Trophoblast cell (in vitro differentiated cells and primary cell): ENCODE measurements around the gene OSBPL3.

ENCODE experiments used
- DNase-seq, 2 donors: peaks; one replicate each; pipeline ENCODE4 v3.0.0-alpha.2; 2016
- H2AFZ ChIP-seq: 2 replicates; pipeline ENCODE4 v1.6.1; 2013; ENCODE audit warnings: low read length, moderate library complexity, mild to moderate bottlenecking; ENCODE audit not compliant: insufficient read depth, poor library complexity
- H2AK5ac ChIP-seq: 2 replicates; pipeline ENCODE4 v1.6.1; 2013; ENCODE audit warnings: mild to moderate bottlenecking, low read length
- H2BK120ac ChIP-seq: 2 replicates; pipeline ENCODE4 v1.6.1; 2013; ENCODE audit warnings: low read length, mild to moderate bottlenecking, moderate library complexity; ENCODE audit not compliant: insufficient read depth, poor library complexity
- H2BK12ac ChIP-seq: 2 replicates; pipeline ENCODE4 v1.6.1; 2013; ENCODE audit warnings: mild to moderate bottlenecking, low read length, moderate library complexity
- H2BK5ac ChIP-seq: 2 replicates; pipeline ENCODE4 v1.6.1; 2013; ENCODE audit warnings: low read length, low read depth, moderate library complexity, mild to moderate bottlenecking; ENCODE audit not compliant: poor library complexity
- H3K14ac ChIP-seq: 2 replicates; pipeline ENCODE4 v1.6.1; 2013; ENCODE audit warnings: mild to moderate bottlenecking, low read length
- H3K18ac ChIP-seq: 2 replicates; pipeline ENCODE4 v1.6.1; 2013; ENCODE audit warnings: mild to moderate bottlenecking, low read length
- H3K23ac ChIP-seq: 2 replicates; pipeline ENCODE4 v1.6.1; 2013; ENCODE audit warnings: low read length
- H3K27ac ChIP-seq: 2 replicates; pipeline ENCODE4 v1.5.1; 2013; ENCODE audit warnings: low read depth, mild to moderate bottlenecking, inconsistent platforms, low read length, moderate library complexity
- H3K27me3 ChIP-seq: 2 replicates; pipeline ENCODE4 v1.6.1; 2013; ENCODE audit warnings: inconsistent platforms, mild to moderate bottlenecking, low read length, moderate library complexity; ENCODE audit not compliant: insufficient read depth
- H3K36me3 ChIP-seq, 2 experiments: 1 replicate in 1 of 2; 2 replicates in 1 of 2; pipeline ENCODE4 v1.6.1; 2013; ENCODE audit warnings: low read length in 2 of 2, mild to moderate bottlenecking in 2 of 2, moderate library complexity in 1 of 2; ENCODE audit not compliant: insufficient read depth in 2 of 2, control insufficient read depth in 1 of 2
- H3K4ac ChIP-seq: 2 replicates; pipeline ENCODE4 v1.6.1; 2013; ENCODE audit warnings: low read depth, mild to moderate bottlenecking, low read length, moderate library complexity
- H3K4me1 ChIP-seq, 2 experiments: 1 replicate in 1 of 2; 2 replicates in 1 of 2; pipeline ENCODE4 v1.6.1; 2013; ENCODE audit warnings: low read length in 2 of 2, mild to moderate bottlenecking in 2 of 2, moderate library complexity in 1 of 2; ENCODE audit not compliant: insufficient read depth in 2 of 2, control insufficient read depth in 1 of 2
- H3K4me2 ChIP-seq: 2 replicates; pipeline ENCODE4 v1.6.1; 2013; ENCODE audit warnings: inconsistent platforms, mild to moderate bottlenecking, low read length, moderate library complexity
- H3K4me3 ChIP-seq: 2 replicates; pipeline ENCODE4 v1.5.1; 2013; ENCODE audit warnings: mild to moderate bottlenecking, low read depth, low read length, inconsistent platforms
- H3K79me1 ChIP-seq: one replicate; pipeline ENCODE4 v1.6.1; 2013; ENCODE audit warnings: low read length
- H3K79me2 ChIP-seq: 2 replicates; pipeline ENCODE4 v1.6.1; 2013; ENCODE audit warnings: low read length, mild to moderate bottlenecking; ENCODE audit not compliant: control insufficient read depth, insufficient read depth, poor library complexity
- H3K9ac ChIP-seq: 2 replicates; pipeline ENCODE4 v1.6.1; 2013; ENCODE audit warnings: mild to moderate bottlenecking, low read length
- H3K9me3 ChIP-seq: 2 replicates; pipeline ENCODE4 v1.6.1; 2013; ENCODE audit warnings: low read depth, mild to moderate bottlenecking, control low read depth, inconsistent platforms, low read length; ENCODE audit not compliant: insufficient read depth
- H4K12ac ChIP-seq: 2 replicates; pipeline ENCODE4 v1.6.1; 2013; ENCODE audit warnings: low read depth, mild to moderate bottlenecking, low read length, moderate library complexity
- H4K8ac ChIP-seq: 2 replicates; pipeline ENCODE4 v1.6.1; 2013; ENCODE audit warnings: low read depth, mild to moderate bottlenecking, low read length, moderate library complexity
- H4K91ac ChIP-seq: one replicate; pipeline ENCODE4 v1.6.1; 2013; ENCODE audit warnings: low read depth, mild to moderate bottlenecking, low read length, moderate library complexity
- WGBS: extraction: QIAGEN DNeasy Blood & Tissue Kit; methylation state at CpG from one replicate; pipeline ENCODE4 v1.1.7; 2013; ENCODE audit warnings: missing lambda C conversion rate; ENCODE audit not compliant: insufficient read length, insufficient coverage; ENCODE audit errors: extremely low coverage; 5-methylcytosine and 5-hydroxymethylcytosine counted together

Gene OSBPL3

DNA sequence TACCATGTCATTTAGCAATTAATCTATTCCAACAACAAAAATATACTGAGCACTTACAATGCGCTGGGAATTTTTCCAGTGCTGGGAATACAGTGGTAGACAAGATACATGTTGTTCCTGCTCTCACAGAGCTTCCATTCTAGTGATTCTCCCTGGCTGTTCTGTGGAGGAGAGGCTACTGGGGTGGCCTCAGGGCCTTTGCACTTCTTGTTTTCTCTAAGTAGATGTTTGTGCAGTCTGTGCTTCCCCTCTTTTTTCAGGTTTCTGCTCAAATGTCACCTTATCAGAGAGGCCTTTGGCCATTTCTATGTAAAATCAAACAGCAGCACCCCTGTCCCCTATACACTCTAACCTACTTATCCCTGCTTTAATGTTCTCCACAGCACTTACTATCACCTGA is 24.7 kb downstream of the OSBPL3 start:
- Histone ChIP-seq H4K8ac (no peak overlapping the region), H3K18ac (no peak overlapping the region), H3K9me3 (no peaks in the 10 kb centered on the region), H3K4ac (no peak overlapping the region), H4K12ac (no peak overlapping the region), H3K14ac (no peak overlapping the region), H2AK5ac (no peak overlapping the region), H3K27me3 (no peaks in the 10 kb centered on the region), H4K91ac (no peak overlapping the region), H3K27ac (no peak overlapping the region), H3K4me1 (no peaks in the 10 kb centered on the region), H3K4me2 (no peak overlapping the region), H3K23ac (no peak overlapping the region), H3K4me3 (no peak overlapping the region), H2BK120ac (no peak overlapping the region), H2BK5ac (no peak overlapping the region), H3K79me2 (no peaks in the 10 kb centered on the region), H2AFZ (no peak overlapping the region), H2BK12ac (no peak overlapping the region), H3K36me3 (no peaks in the 10 kb centered on the region), H3K9ac (no peak overlapping the region), H3K79me1 (no peaks in the 10 kb centered on the region)
- DNase-seq: no peak
- WGBS: no CpG with 5 or more reads among the region's 1 CpG

DNA sequence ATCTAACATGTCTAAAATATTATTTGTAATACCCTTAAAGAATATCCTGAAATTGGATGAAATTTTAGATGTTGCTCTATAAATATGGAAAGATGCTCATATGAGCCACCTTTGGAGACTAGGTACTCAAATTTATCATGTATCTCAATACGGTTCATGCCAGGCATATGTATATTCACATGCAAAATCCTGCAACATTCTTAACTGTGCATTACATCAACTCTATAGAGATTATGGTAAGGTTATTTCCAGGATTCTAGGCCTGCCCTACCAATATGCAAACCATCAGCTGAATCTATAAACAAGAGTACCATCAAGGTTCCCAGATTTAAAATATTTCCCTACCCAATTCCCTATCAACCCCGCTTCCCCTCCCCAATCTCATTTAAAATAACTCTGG is 27.5 kb downstream of the OSBPL3 start:
- no peak overlapping the region for H4K91ac ChIP-seq
- no peak overlapping the region for H2AK5ac ChIP-seq
- no peaks in the 10 kb centered on the region for H3K4me1 ChIP-seq
- H3K9ac ChIP-seq: no peak overlapping the region
- H3K79me1 ChIP-seq: no peaks in the 10 kb centered on the region
- H4K8ac ChIP-seq: no peak overlapping the region
- no peak overlapping the region for H3K18ac ChIP-seq
- H2BK120ac ChIP-seq: no peak overlapping the region
- H3K9me3 ChIP-seq: no peaks in the 10 kb centered on the region
- H2BK12ac ChIP-seq: no peak overlapping the region
- H3K14ac ChIP-seq: no peak overlapping the region
- H3K79me2 ChIP-seq: peaks cover 2% of the 10 kb centered on the region
- WGBS: 100% methylated on average over 1 of the region's 2 CpGs
- H2BK5ac ChIP-seq: no peak overlapping the region
- no peak overlapping the region for H3K4me2 ChIP-seq
- H3K36me3 ChIP-seq: no peaks in the 10 kb centered on the region
- H4K12ac ChIP-seq: no peak overlapping the region
- no peak overlapping the region for H3K27ac ChIP-seq
- no peaks in the 10 kb centered on the region for H3K27me3 ChIP-seq
- no peak overlapping the region for H3K23ac ChIP-seq
- H3K4me3 ChIP-seq: no peak overlapping the region
- H3K4ac ChIP-seq: no peak overlapping the region
- no peak overlapping the region for H2AFZ ChIP-seq
- no peak for DNase-seq

DNA sequence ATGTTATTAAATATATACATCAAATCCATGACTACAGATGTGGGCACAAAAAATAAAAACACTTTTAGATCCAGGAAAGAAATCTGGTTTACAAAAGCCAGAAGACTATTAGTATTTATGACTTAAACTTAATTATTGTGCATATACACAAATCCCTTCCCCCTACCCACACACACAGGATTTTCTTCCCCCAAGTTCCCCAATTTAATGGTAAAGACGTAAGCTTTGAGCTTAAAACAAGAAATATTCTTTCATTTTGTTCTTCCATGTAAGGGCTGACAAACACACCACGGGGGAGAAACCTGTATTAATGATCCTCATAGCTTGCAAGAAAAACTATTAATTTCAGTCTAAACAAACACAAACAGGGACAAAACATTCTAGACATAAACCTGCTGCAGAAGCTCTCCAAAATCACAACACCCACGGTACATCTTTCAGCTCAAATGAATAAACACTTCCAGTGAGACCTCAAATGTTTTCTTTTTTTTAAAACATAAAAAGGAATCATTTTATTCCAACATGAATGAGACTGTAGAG is 28.5 kb downstream of the OSBPL3 start:
- Histone ChIP-seq H4K91ac (no peak overlapping the region), H3K9me3 (no peaks in the 10 kb centered on the region), H3K14ac (no peak overlapping the region), H3K4me3 (no peak overlapping the region), H3K23ac (no peak overlapping the region), H2AK5ac (no peak overlapping the region), H3K18ac (no peak overlapping the region), H3K79me2 (peaks cover 2% of the 10 kb centered on the region), H3K9ac (no peak overlapping the region), H3K27me3 (no peaks in the 10 kb centered on the region), H3K36me3 (no peaks in the 10 kb centered on the region), H3K4ac (no peak overlapping the region), H2BK12ac (no peak overlapping the region), H4K8ac (no peak overlapping the region), H4K12ac (no peak overlapping the region), H3K4me2 (no peak overlapping the region), H2BK5ac (no peak overlapping the region), H3K4me1 (no peaks in the 10 kb centered on the region), H3K27ac (no peak overlapping the region), H2AFZ (no peak overlapping the region), H3K79me1 (no peaks in the 10 kb centered on the region), H2BK120ac (no peak overlapping the region)
- WGBS: no CpG with 5 or more reads among the region's 3 CpGs
- no peak for DNase-seq

DNA sequence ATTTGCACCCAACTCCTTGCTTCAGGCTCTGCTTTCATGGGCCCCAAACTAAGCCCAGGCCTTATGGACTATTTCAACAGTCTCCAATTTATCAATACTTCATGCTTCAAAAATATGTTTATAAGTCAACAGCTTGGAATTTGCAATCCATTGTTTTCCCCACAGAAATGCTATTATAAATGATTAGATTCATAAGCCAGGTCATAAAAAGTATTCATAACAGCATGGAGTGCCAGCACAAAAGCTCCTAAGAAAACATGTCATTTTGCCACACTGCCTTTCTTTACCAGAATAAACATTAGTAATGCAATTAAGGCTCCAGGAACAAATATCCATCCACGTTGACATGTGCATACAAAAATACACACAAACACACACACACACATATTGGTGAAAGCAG is 30.1 kb downstream of the OSBPL3 start:
- Histone ChIP-seq H3K23ac (no peak overlapping the region), H4K91ac (no peak overlapping the region), H3K4me2 (no peak overlapping the region), H2BK120ac (no peak overlapping the region), H3K36me3 (no peaks in the 10 kb centered on the region), H3K79me1 (no peaks in the 10 kb centered on the region), H3K4me3 (no peak overlapping the region), H3K4ac (no peak overlapping the region), H3K14ac (no peak overlapping the region), H4K8ac (no peak overlapping the region), H2BK5ac (no peak overlapping the region), H2AK5ac (no peak overlapping the region), H3K9me3 (no peaks in the 10 kb centered on the region), H3K27me3 (no peaks in the 10 kb centered on the region), H4K12ac (no peak overlapping the region), H3K18ac (no peak overlapping the region), H2BK12ac (no peak overlapping the region), H3K79me2 (peaks cover 2% of the 10 kb centered on the region), H3K27ac (no peak overlapping the region), H2AFZ (no peak overlapping the region), H3K9ac (no peak overlapping the region), H3K4me1 (no peaks in the 10 kb centered on the region)
- no CpG with 5 or more reads among the region's 1 CpG for WGBS
- DNase-seq: no peak
